Stimulated activated memory B cell treated with anti-CD40 and anti-IgM and Interleukin-4, amounts not matched to agents 10 μg/mL and 1 μg/mL and 100 μg/mL, for 72 hours (primary cell): ENCODE data around the gene LRRC36.

ENCODE experiments used
- ATAC-seq: fragments of 150-1000 bp; cut with Tn5 transposase; 2 replicates; pipeline ENCODE4 v1.10.0; 2021
- H3K27ac Mint-ChIP-seq: one replicate; pipeline ENCODE4 v1.8.0; 2022; ENCODE audit warnings: mild to moderate bottlenecking, mixed read lengths
- H3K27me3 Mint-ChIP-seq: one replicate; pipeline ENCODE4 v1.8.0; 2022; ENCODE audit warnings: mixed read lengths
- H3K36me3 Mint-ChIP-seq: one replicate; pipeline ENCODE4 v1.8.0; 2022; ENCODE audit warnings: mixed read lengths
- H3K4me1 Mint-ChIP-seq: one replicate; pipeline ENCODE4 v1.8.0; 2022; ENCODE audit warnings: mixed read lengths
- H3K4me3 Mint-ChIP-seq: one replicate; pipeline ENCODE4 v1.8.0; 2022; ENCODE audit warnings: mild to moderate bottlenecking, moderate library complexity, mixed read lengths
- H3K9me3 Mint-ChIP-seq: one replicate; pipeline ENCODE4 v1.8.0; 2022; ENCODE audit warnings: mixed read lengths

The LRRC36 gene

DNA sequence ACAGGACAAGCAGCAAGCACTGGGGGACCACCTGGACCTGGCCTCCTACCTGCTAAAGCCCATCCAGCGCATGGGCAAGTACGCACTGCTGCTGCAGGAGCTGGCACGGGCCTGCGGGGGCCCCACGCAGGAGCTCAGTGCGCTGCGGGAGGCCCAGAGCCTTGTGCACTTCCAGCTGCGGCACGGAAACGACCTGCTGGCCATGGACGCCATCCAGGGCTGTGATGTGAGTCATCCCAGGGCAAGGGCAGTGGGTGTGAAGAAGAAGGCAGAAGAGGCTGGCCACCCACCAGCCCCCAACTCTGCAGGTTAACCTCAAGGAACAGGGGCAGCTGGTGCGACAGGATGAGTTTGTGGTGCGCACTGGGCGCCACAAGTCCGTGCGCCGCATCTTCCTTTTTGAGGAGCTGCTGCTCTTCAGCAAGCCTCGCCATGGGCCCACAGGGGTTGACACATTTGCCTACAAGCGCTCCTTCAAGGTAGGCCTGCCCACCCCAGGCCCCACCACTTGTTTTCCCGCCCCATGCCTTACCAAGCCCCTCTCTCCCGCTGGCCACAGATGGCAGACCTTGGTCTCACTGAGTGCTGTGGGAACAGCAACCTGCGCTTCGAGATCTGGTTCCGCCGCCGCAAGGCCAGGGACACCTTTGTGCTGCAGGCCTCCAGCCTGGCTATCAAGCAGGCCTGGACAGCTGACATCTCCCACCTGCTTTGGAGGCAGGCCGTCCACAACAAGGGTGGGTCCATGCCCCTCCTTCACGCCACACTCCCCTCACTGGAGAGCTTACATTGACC, 40.0 kb upstream of the LRRC36 start:
- Mint-ChIP-seq H3K27ac (no peak overlapping the region), H3K4me3 (no peak overlapping the region), H3K36me3 (no peaks in the 10 kb centered on the region), H3K27me3 (no peaks in the 10 kb centered on the region), H3K4me1 (no peaks in the 10 kb centered on the region), H3K9me3 (no peaks in the 10 kb centered on the region)
- ATAC-seq: no peak

DNA sequence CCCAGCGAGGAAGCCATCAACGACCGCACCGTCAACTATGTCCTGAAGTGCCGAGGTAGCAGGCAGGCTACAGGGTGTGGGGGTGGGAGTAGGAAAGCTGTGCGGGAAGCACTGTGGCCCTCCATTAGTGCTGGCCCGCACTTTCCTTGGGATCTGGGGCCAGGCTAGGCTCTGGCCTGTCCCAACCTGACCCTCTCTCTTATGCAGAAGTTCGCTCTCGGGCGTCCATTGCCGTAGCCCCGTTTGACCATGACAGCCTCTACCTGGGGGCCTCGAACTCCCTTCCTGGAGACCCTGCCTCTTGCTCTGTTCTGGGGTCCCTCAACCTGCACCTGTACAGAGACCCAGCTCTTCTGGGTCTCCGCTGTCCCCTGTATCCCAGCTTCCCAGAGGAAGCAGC, 38.7 kb upstream of the LRRC36 start:
- no peak for ATAC-seq
- H3K27ac Mint-ChIP-seq: no peak overlapping the region
- no peaks in the 10 kb centered on the region for H3K36me3 Mint-ChIP-seq
- H3K4me3 Mint-ChIP-seq: no peak overlapping the region
- no peaks in the 10 kb centered on the region for H3K27me3 Mint-ChIP-seq
- no peaks in the 10 kb centered on the region for H3K9me3 Mint-ChIP-seq
- H3K4me1 Mint-ChIP-seq: no peaks in the 10 kb centered on the region

DNA sequence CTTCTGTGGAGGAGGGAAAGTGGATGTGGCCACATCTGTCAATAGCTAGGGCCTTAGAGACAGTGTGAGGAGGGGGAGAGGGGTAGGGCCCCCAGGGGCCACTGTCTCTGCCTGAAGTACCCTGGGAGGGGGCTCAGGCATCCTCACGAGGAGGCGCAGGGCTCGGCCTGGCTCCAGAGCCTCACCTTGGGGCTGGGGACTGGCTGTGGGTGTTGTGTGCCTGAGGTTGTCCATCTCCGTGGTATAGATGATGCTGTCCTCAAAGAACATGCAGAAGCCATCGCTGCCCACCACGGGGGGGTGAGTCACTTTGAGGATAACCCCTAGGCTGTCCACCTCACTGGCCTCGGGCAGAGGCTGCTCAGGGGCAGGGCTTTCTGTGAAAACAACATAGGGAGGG, 35.2 kb upstream of the LRRC36 start:
- ATAC-seq: no peak
- H3K9me3 Mint-ChIP-seq: no peaks in the 10 kb centered on the region

DNA sequence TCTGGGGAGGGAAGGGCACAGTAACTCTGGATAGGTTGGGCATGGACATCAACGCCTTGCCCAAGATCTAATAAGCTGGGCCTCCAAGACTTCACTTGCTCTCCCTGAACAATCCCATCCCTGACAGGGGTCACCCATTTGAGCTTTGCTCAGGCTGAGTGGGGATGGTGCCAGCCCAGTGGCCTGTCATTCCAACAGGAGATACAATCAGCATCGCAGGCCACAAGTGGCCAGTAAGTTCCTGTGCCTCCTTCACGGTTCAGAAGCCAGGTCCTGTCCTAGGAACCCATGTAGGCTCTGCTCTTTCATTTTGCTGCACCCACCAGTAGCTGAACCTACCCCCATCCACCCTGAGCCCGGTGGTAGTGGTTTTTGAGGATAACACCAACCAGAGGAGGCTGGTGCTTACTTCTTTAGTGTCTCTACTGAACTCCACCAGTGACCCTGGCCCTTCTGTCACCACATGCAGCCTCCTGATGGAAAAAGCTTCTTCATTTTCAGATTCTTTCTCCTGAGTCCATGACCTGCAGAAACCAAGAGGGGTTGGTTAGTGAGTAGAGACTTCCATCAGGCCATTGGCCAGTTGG, 32.4 kb upstream of the LRRC36 start:
- Mint-ChIP-seq H3K27me3 (no peaks in the 10 kb centered on the region), H3K9me3 (no peaks in the 10 kb centered on the region), H3K36me3 (no peaks in the 10 kb centered on the region), H3K4me1 (no peaks in the 10 kb centered on the region), H3K4me3 (no peak overlapping the region), H3K27ac (no peak overlapping the region)
- no peak for ATAC-seq

More for the DNA sequence above, 35.2 kb upstream of the LRRC36 start:
- no peaks in the 10 kb centered on the region for H3K36me3 Mint-ChIP-seq
- H3K4me3 Mint-ChIP-seq: no peak overlapping the region
- no peak overlapping the region for H3K27ac Mint-ChIP-seq
- no peaks in the 10 kb centered on the region for H3K4me1 Mint-ChIP-seq
- no peaks in the 10 kb centered on the region for H3K27me3 Mint-ChIP-seq

DNA sequence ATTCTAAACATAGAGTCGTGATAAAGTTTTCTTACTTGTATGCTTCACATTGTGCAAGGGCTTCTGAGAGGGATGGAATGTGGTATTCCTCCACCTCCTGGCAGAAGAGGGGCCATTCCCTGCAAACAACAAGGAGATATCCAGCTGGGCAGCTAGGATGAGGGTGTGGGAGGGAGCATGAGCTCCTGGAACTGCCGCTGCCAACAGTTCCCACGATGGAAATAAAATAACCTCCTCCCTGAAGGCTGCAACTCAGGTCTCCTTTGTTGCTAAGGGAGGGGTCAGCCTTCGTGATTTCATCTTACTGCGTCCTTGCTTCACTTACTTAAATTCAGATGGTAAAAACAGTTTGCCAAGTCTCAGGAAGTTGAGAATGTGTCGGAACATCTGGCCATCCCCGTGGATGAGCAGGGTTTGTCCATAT, 31.7 kb upstream of the LRRC36 start:
- no peaks in the 10 kb centered on the region for H3K9me3 Mint-ChIP-seq

DNA sequence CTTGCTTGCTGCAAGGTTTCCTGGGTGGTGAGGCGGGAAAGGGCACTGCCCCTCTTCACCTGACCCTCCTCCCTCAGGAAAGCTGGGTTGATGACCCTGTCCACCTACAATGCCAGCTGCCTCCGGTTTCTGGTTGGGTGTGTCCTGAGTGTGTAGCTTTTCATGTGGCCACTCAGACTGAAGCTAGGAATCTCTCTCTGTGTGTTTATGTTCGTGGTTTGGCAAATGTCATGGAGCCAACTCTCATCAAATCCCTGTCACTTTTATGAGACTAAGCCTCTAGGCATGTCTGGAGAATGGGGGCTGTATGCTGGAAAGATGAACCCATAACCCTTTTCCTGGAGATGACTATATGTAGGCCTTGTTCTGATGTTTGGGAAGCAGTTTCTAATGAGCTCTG, 30.2 kb upstream of the LRRC36 start:
- ATAC-seq: no peak
- H3K4me1 Mint-ChIP-seq: no peaks in the 10 kb centered on the region
- no peak overlapping the region for H3K4me3 Mint-ChIP-seq
- no peak overlapping the region for H3K27ac Mint-ChIP-seq
- H3K27me3 Mint-ChIP-seq: peaks cover 8% of the 10 kb centered on the region
- no peaks in the 10 kb centered on the region for H3K36me3 Mint-ChIP-seq
- H3K9me3 Mint-ChIP-seq: no peaks in the 10 kb centered on the region

More for the DNA sequence above, 31.7 kb upstream of the LRRC36 start:
- no peak for ATAC-seq
- no peak overlapping the region for H3K27ac Mint-ChIP-seq
- no peaks in the 10 kb centered on the region for H3K27me3 Mint-ChIP-seq
- no peaks in the 10 kb centered on the region for H3K4me1 Mint-ChIP-seq
- no peak overlapping the region for H3K4me3 Mint-ChIP-seq
- H3K36me3 Mint-ChIP-seq: no peaks in the 10 kb centered on the region

DNA sequence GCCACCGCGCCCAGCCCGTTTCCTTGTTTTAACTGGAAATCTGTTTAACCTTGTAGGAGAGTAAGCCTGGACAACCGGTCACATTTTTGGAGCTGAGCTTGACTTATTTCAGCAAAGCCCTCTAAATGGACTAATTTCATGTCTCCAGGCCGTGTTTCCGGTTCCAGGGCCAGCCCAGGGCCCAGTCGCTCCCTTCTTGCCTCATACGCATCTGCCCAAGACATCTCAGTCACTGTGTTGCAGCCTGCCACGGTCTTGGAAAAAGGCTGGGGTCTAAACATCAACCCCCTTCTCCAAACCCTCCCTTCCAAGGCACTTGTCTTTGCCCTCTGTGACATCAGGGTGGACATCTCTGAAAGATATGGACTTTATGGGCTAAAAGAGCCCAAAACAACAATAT, 28.3 kb upstream of the LRRC36 start:
- ATAC-seq: no peak
- no peak overlapping the region for H3K4me3 Mint-ChIP-seq
- no peaks in the 10 kb centered on the region for H3K4me1 Mint-ChIP-seq
- H3K27ac Mint-ChIP-seq: no peak overlapping the region
- peaks cover 8% of the 10 kb centered on the region for H3K27me3 Mint-ChIP-seq
- H3K9me3 Mint-ChIP-seq: no peaks in the 10 kb centered on the region
- no peaks in the 10 kb centered on the region for H3K36me3 Mint-ChIP-seq

DNA sequence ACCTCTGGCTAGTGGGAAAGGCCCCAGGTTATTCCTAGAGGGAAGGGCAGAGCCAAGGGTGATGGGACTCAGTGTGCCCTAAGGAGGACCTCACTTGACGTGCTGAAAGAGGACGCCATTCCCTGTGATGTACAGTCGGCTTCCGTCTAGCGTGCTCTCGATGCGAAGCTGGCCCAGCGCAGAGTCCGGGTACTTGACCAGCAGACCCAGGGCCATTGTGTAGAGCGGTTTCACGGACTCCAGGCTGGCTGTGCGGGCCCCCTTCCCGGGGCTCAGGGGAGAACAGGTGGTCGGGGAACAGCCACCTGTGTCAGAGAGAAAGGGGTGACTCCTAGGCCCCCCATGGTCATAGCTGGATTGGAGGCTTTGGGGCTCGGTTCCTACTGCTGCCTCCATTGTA, 27.3 kb upstream of the LRRC36 start:
- H3K36me3 Mint-ChIP-seq: no peaks in the 10 kb centered on the region
- no peak for ATAC-seq
- H3K27ac Mint-ChIP-seq: no peak overlapping the region
- H3K27me3 Mint-ChIP-seq: peaks cover 8% of the 10 kb centered on the region
- H3K4me1 Mint-ChIP-seq: no peaks in the 10 kb centered on the region
- no peak overlapping the region for H3K4me3 Mint-ChIP-seq
- no peaks in the 10 kb centered on the region for H3K9me3 Mint-ChIP-seq

DNA sequence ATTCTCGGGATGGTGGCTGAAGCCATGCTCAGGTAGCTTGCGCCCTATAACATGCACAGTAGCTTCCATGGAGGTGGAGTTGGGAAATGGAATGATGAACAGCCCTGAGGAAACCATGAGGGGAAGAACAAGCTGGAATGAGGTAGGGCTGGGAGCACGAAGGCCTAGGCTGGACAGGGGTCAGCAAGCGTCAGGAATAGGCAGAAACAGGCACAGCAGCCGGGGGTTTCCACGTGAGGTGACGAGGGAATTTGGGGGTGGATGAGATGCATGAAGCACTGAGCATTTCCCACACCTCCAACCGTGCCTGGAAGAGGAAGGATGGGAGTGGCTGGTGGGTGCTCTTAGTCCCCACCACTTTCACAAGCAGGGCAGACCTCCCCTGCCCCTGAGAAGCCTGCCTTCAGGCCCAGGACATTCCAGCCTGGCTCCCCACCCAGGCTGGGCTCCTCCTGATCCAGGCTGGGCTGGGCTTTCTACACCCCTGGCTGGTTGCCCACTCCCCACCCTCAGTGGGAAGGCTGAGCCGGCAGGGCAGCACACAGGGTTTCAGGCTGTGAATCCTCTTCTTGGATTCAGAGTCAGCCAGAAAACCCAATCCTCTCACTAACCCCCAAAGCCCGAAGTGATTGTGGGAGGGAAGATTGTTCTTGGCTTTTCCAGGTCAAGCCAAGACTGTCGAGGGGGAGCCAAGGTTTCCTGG, 25.4 kb upstream of the LRRC36 start:
- Mint-ChIP-seq H3K27ac (no peak overlapping the region), H3K27me3 (peaks cover 8% of the 10 kb centered on the region), H3K36me3 (no peaks in the 10 kb centered on the region), H3K4me1 (no peaks in the 10 kb centered on the region), H3K4me3 (no peak overlapping the region), H3K9me3 (no peaks in the 10 kb centered on the region)
- no peak for ATAC-seq

DNA sequence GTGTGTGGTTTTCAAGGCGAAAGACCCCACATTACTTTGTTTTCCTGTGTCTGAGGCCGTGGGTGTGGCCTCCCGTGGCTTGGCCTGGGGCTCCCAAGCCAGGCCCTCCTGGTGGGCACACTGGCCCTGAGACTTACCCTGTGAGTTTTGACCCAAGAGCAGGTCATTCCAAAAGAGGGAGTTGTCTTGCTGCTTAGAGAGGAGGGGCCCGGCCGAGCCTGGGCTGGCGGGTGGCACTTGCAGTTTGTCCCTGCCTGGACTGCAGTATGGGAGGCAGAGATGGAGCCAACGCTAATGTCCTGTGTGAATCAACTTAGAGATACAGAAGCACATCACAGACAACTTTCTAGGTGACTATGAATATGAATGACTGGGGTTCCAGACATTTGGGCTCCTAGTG, 24.5 kb upstream of the LRRC36 start:
- H3K36me3 Mint-ChIP-seq: no peaks in the 10 kb centered on the region
- H3K4me3 Mint-ChIP-seq: no peak overlapping the region
- no peak for ATAC-seq
- H3K4me1 Mint-ChIP-seq: no peaks in the 10 kb centered on the region
- H3K27ac Mint-ChIP-seq: no peak overlapping the region
- H3K27me3 Mint-ChIP-seq: peaks cover 8% of the 10 kb centered on the region
- no peaks in the 10 kb centered on the region for H3K9me3 Mint-ChIP-seq

DNA sequence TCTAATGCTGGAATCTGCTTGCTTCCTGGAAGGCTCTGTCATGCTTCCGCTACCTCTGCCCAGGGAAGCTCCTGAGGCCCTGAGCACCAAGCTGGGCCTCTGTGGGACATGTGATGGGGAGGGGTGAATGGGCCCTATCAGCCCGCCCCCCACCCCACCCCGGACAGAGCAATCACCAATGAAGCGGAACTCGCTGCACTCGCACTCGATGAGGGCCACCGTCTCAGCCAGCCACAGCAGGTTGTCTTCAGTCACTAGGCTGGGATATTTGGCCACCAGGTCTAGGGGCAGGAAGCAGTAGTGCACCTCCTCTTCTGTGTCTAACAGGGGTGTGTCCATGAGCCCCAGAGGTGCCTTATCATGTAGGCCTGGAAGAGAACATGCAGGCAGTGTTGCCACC, 23.6 kb upstream of the LRRC36 start:
- peaks cover under 1% of the 10 kb centered on the region for H3K4me1 Mint-ChIP-seq
- no peaks in the 10 kb centered on the region for H3K9me3 Mint-ChIP-seq
- ATAC-seq: no peak
- peaks cover 8% of the 10 kb centered on the region for H3K27me3 Mint-ChIP-seq
- H3K27ac Mint-ChIP-seq: no peak overlapping the region
- H3K36me3 Mint-ChIP-seq: no peaks in the 10 kb centered on the region
- H3K4me3 Mint-ChIP-seq: no peak overlapping the region

DNA sequence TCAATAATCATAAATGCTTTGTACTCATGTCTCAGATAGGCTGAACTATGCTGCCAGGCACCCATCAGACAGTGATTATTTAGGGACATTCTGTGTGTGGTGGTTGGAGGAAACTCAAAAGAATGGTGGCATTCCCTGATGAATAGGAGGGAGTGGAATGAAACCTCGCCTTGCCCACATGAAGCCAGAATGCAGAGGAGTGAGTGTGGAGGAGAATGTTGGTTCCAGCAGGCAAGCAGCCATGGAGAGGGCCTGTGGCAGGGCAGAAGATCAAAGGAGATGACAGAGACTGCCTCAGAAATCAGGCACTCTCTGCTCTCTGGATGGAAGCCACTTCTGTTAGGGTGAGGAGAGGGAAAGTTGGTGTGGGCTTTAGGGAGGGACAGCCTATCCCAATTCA, 22.6 kb upstream of the LRRC36 start:
- Mint-ChIP-seq H3K27me3 (peaks cover 8% of the 10 kb centered on the region), H3K4me1 (peaks cover 8% of the 10 kb centered on the region), H3K36me3 (no peaks in the 10 kb centered on the region), H3K4me3 (no peak overlapping the region), H3K9me3 (no peaks in the 10 kb centered on the region), H3K27ac (no peak overlapping the region)
- ATAC-seq: no peak

DNA sequence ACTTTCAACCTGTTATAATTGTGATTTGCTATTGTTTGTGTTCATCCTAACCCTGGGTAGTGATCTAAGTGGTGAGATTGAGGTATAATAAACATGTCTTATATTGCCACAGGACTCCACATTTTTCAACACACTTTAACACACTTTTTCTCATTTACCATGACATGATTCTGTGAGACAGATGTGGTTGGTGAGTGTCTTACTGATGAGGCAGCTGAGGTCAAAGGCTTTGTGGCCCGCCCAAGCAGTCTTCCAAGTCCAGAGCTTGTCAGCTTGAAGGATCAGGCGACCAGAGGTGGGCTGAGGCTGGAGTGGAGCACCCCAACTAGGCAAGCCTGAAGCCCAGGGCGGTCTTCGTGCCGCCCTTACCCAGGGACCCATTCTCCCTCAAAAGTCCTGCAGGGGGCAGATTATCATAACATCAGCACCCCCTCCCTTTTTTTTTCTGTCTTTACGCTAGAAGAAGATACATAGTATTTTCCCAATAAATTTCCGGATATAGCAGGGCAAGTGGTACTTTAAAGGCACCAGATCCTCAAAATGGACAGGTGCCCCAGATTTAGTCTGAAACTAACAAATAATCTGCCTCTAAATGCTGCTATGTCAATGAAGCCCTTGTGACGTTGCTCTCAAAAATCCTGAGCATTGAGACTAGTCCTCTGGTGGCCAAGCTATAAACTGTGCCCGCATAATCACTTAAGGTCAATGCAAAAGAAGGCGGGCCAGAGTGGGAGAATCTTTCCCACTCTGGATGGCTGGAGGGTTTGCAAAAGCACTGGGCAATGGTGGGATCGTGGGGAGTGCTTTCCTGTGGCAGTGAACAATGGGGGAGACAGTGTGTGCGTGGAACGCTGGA, 21.2 kb upstream of the LRRC36 start:
- no peaks in the 10 kb centered on the region for H3K9me3 Mint-ChIP-seq
- H3K4me3 Mint-ChIP-seq: no peak overlapping the region
- no peak overlapping the region for H3K27ac Mint-ChIP-seq
- peaks cover 8% of the 10 kb centered on the region for H3K4me1 Mint-ChIP-seq
- no peak for ATAC-seq
- H3K27me3 Mint-ChIP-seq: peaks cover 8% of the 10 kb centered on the region
- H3K36me3 Mint-ChIP-seq: no peaks in the 10 kb centered on the region

DNA sequence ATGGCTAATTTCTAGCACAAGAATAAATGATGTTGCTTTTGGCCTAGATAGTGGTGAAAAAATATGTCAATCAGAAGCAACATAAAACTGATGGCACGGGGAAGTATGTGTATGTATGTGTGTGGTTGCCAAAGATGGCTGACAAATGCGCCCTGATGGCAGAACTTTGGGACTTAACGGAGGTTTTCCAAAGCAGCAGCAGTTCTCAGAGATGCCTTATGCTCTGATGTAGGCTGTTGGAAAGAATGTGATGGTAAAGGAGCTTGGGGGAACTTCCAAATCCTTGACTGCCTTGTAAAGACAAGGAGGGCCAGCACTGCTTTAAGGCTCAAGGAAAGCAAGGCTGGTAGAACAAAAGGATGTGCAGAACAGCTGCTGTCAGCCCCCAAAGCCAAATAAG, 16.1 kb upstream of the LRRC36 start:
- no peaks in the 10 kb centered on the region for H3K27me3 Mint-ChIP-seq
- H3K9me3 Mint-ChIP-seq: no peaks in the 10 kb centered on the region
- peaks cover 14% of the 10 kb centered on the region for H3K4me1 Mint-ChIP-seq
- no peak overlapping the region for H3K4me3 Mint-ChIP-seq
- no peak for ATAC-seq
- H3K27ac Mint-ChIP-seq: no peak overlapping the region
- no peaks in the 10 kb centered on the region for H3K36me3 Mint-ChIP-seq
